ENCODE data around the gene SUPT6H. TPM values are rescaled to one million over a fixed set of nuclear protein-coding genes. Genes with fewer than 3 reads are reported as not detected.

SUPT6H gene
- polyA plus RNA-seq, 2 of the 4 experiments (the other 2 are of a cell fraction), result 51.4 to 63.8 TPM

DNA sequence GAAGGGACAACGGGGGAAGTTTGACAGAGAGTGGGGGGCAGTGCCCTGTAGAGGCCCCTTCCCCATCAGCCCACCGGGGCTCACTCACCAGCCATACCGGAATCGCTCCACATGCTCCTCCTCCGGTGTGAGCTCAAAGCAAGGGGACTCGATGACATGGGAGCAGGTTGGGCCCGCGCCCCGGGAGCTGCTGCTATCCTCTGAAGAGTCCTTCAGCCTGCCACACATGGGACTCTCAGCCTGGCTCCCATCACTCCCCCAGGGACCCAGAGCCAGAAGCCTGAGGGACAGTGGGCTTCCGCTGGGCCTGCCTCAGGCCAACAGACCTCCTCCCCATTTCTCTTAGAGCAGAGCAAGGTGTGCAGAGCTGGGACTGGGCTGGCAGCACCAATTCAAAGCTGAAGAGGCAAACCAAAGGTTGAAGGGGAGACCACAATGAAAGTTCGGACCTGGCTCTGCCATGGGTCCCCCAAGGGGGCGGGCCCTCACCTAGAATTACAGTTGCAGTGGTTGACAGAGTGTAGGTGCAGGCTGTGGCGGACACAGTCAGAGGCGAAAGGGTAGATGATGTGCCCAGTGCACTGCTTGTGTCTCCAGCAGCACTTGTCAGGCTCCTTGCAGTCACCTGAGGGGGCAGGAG, 42.3 kb downstream of the SUPT6H start:
- CTCF ChIA-PET, result interaction anchor here (0.7 to 31.4 kb wide), 6 partner anchors 4 to 61 kb away, joined by 3 to 335 read pairs (median 7); partner anchors contain the start of genes PROCA1 and RPL23A
- Histone ChIP-seq H3K9me3 (no peaks in the 10 kb centered on the region), H3K27ac (no peak overlapping the region), H3K4me1 (peaks cover 3% of the 10 kb centered on the region), H3K4me3 (no peak overlapping the region), H3K4me2 (no peak overlapping the region)
- 86% methylated on average over 14 of the region's 14 CpGs for WGBS (ENCODE audit: missing lambda C conversion rate)
- no peak for DNase-seq (ENCODE audit: low read depth in 1 of 2, low spot score in 1 of 2)
- no peak for FAIRE-seq
- peak in 1 of 2 experiments; percentile 4; a peak in 2 of 6 replicates for ATAC-seq
- no peak for TF ChIP-seq CEBPB (IDR thresholded peaks at IDR 0.05)
- TF ChIP-seq EHF (CRISPR knock-in tag; IDR thresholded peaks at IDR 0.05), result no peak
- TF ChIP-seq POLR2A (IDR thresholded peaks at IDR 0.05; ENCODE audit: low read length), result no peak
- TF ChIP-seq HOXA7 (CRISPR knock-in tag; IDR thresholded peaks at IDR 0.05), result no peak
- no peak for TF ChIP-seq SREBF2 (IDR thresholded peaks at IDR 0.05)
- no peak for TF ChIP-seq RCOR1 (IDR thresholded peaks at IDR 0.05; ENCODE audit: low read depth, low read length)
- no peak for TF ChIP-seq BHLHE40 (IDR thresholded peaks at IDR 0.05; ENCODE audit: low read depth, low read length)
- no peak for TF ChIP-seq BCL3 (IDR thresholded peaks at IDR 0.05)
- no peak for TF ChIP-seq ZFP36 (IDR thresholded peaks at IDR 0.05; ENCODE audit: borderline replicate concordance, partially characterized antibody)
- TF ChIP-seq EHMT2 (IDR thresholded peaks at IDR 0.05; ENCODE audit: low read depth), result no peak
- no peak for TF ChIP-seq HOXB5 (CRISPR knock-in tag; IDR thresholded peaks at IDR 0.05)
- no peak for TF ChIP-seq ESRRA (IDR thresholded peaks at IDR 0.05; ENCODE audit: borderline replicate concordance, low read length)
- TF ChIP-seq E2F6 (IDR thresholded peaks at IDR 0.05; ENCODE audit: borderline replicate concordance, low read depth), result no peak
- no peak for TF ChIP-seq NR3C1 (IDR thresholded peaks at IDR 0.05)
- no peak for TF ChIP-seq PHF8 (IDR thresholded peaks at IDR 0.05; ENCODE audit: borderline replicate concordance, low read depth)
- TF ChIP-seq CBX2 (IDR thresholded peaks at IDR 0.05; ENCODE audit: borderline replicate concordance, low read depth), result no peak
- no peak for TF ChIP-seq JUN (IDR thresholded peaks at IDR 0.05)
- TF ChIP-seq NFE2L2 (conservative IDR thresholded peaks at IDR 0.05; ENCODE audit: low read length), result no peak
- POLR2A ChIA-PET, result interaction anchor here (2.4 kb wide), 1 partner anchor 15 kb away, joined by 9 read pairs; the partner anchor contains the start of gene RPL23A

- ATAC-seq (peak; percentile 17 to 28; a peak in 3 of 6 replicates), FAIRE-seq (no peak), DNase-seq (ENCODE audit: low read depth in 1 of 2, low spot score in 1 of 2) (no peak)
- CTCF ChIA-PET, result interaction anchor here (0.7 to 31.4 kb wide), 7 partner anchors 3 to 240 kb away, joined by 3 to 335 read pairs (median 7); partner anchors contain the start of genes PROCA1 and RPL23A
- H3K9me3 ChIP-seq, result no peaks in the 10 kb centered on the region
- 0 out of 6 replicates have a peak overlapping the region, but pooled peaks of 1 of the 2 experiments have one; percentile 13 for H3K27ac ChIP-seq
- POLR2A ChIA-PET, result interaction anchor here (2.4 kb wide), 1 partner anchor 14 kb away, joined by 9 read pairs; the partner anchor contains the start of gene RPL23A
- H3K4me3 ChIP-seq, result no peak overlapping the region
- H3K4me1 ChIP-seq, result 0 out of 3 replicates have a peak, but pooled peaks cover 2% of the 10 kb centered on the region
- TF ChIP-seq NPAS2 (CRISPR knock-in tag; IDR thresholded peaks at IDR 0.05; ENCODE audit: borderline replicate concordance) (no peak), RFX5 (IDR thresholded peaks at IDR 0.05) (no peak), RNF2 (IDR thresholded peaks at IDR 0.05; ENCODE audit: borderline replicate concordance, low read depth) (no peak), HOXA7 (CRISPR knock-in tag; IDR thresholded peaks at IDR 0.05) (no peak), EP300 (IDR thresholded peaks at IDR 0.05) (no peak), EHMT2 (IDR thresholded peaks at IDR 0.05; ENCODE audit: low read depth) (no peak), TFCP2L1 (CRISPR knock-in tag; IDR thresholded peaks at IDR 0.05) (no peak), RCOR1 (IDR thresholded peaks at IDR 0.05; ENCODE audit: low read depth, low read length) (no peak), EHF (CRISPR knock-in tag; IDR thresholded peaks at IDR 0.05) (no peak), TP53 (CRISPR knock-in tag; IDR thresholded peaks at IDR 0.05) (no peak), MAX (IDR thresholded peaks at IDR 0.05) (no peak)
- TF ChIP-seq, protein P1, sequence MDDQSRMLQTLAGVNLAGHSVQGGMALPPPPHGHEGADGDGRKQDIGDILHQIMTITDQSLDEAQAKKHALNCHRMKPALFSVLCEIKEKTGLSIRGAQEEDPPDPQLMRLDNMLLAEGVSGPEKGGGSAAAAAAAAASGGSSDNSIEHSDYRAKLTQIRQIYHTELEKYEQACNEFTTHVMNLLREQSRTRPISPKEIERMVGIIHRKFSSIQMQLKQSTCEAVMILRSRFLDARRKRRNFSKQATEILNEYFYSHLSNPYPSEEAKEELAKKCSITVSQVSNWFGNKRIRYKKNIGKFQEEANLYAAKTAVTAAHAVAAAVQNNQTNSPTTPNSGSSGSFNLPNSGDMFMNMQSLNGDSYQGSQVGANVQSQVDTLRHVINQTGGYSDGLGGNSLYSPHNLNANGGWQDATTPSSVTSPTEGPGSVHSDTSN (IDR thresholded peaks at IDR 0.05), result no peak
- H3K4me2 ChIP-seq, result no peak overlapping the region
- 81% methylated on average over 5 of the region's 5 CpGs for WGBS (ENCODE audit: missing lambda C conversion rate)
Observed at GRCh38 chr17:28705074-28705659, 43.2 kb downstream of the SUPT6H start.

Measured in A549 (cell line).